Esophagus squamous epithelium (tissue), 5 donors: ENCODE data around the gene FAM53B. TPM values are rescaled to one million over a fixed set of nuclear protein-coding genes. Genes with fewer than 3 reads are reported as not detected.

Source experiments
- DNase-seq: peaks from one replicate; lab custom pipeline; 2025; lab: John Stamatoyannopoulos, UW
- H3K27ac ChIP-seq, 4 donors: fragments of 200-600 bp; sonication (generic); one replicate each; pipeline ENCODE4 v1.5.1; 2016 to 2019; ENCODE audit warnings: mild to moderate bottlenecking in 1 of 4
- H3K27me3 ChIP-seq, 4 donors: fragments of 200-600 bp; sonication (generic); 1 replicate in 3 of 4; 2 replicates in 1 of 4; pipeline versions ENCODE4 v1.5.1 to v1.6.0; 2017 to 2021; ENCODE audit warnings: antibody characterized with exemption in 1 of 4
- H3K36me3 ChIP-seq, 3 donors: fragments of 200-600 bp; sonication (generic); one replicate each; pipeline ENCODE4 v1.5.1; 2016 to 2019
- H3K4me1 ChIP-seq, 3 donors: fragments of 200-600 bp; sonication (generic); one replicate each; pipeline ENCODE4 v1.5.1; 2017 to 2019
- H3K4me3 ChIP-seq, 4 donors: fragments of 200-600 bp; sonication (generic); 1 replicate in 3 of 4; 2 replicates in 1 of 4; pipeline ENCODE4 v1.5.1; 2016 to 2019; ENCODE audit warnings: mild to moderate bottlenecking in 2 of 4, moderate library complexity in 1 of 4
- H3K9me3 ChIP-seq, 3 donors: fragments of 200-600 bp; sonication (generic); one replicate each; pipeline ENCODE4 v1.5.1; 2016 to 2019
- CTCF ChIP-seq, 6 experiments: fragments of 450-650 bp in 4 of 6; fragments of 200-600 bp in 2 of 6; sonication (generic) in 2 of 6; IDR thresholded peaks; one replicate each; pipeline ENCODE4 v1.5.1; 2016 to 2019; ENCODE audit warnings: antibody characterized with exemption in 6 of 6, mild to moderate bottlenecking in 4 of 6, moderate library complexity in 4 of 6
- POLR2A ChIP-seq, 4 donors: fragments of 450-650 bp; IDR thresholded peaks; one replicate each; pipeline ENCODE4 v1.6.1; 2017; ENCODE audit warnings: antibody characterized with exemption in 4 of 4, mild to moderate bottlenecking in 4 of 4, moderate library complexity in 3 of 4
- WGBS, 2 donors: methylation state at CpG; one replicate each; pipeline ENCODE4 v1.1.5; 2018; 5-methylcytosine and 5-hydroxymethylcytosine counted together
- intact Hi-C: fragments of 100-400 bp; cut with DNase I; formaldehyde crosslinking; loops from one replicate; pipeline ENCODE4 v1.15.0; 2022
- total RNA-seq, 4 donors: library from RNA; depleted of rRNA; stranded (reverse); fragments of >200 nt; gene quantifications; one replicate each; pipeline ENCODE4 v1.1.0, GENCODE V29; 2016
- donor health status: DM: yes; HTN: yes; CAD: no.

Gene FAM53B
- total RNA-seq, 4 donors from 2014 or later = 27.4 to 54.2 (median 31.5) TPM

GRCh38 chr10:124605001-124605370 is 139.2 kb downstream of the FAM53B start:
- H3K9me3 ChIP-seq = no peaks in the 10 kb centered on the region
- H3K4me3 ChIP-seq = no peak overlapping the region
- H3K27me3 ChIP-seq = no peaks in the 10 kb centered on the region
- WGBS, 2 donors = 40 to 69% methylated on average over 1 to 2 of the region's 8 CpGs
- TF ChIP-seq POLR2A (IDR thresholded peaks at IDR 0.05) (no peak), CTCF (IDR thresholded peaks at IDR 0.05) (no peak)
- H3K4me1 ChIP-seq = peaks cover 4 to 40% (median 4%) of the 10 kb centered on the region in 3 donors
- H3K36me3 ChIP-seq = peaks cover 0 to 5% (median 0%) of the 10 kb centered on the region in 3 donors
- no peak overlapping the region for H3K27ac ChIP-seq
- DNase-seq = no peak
- intact Hi-C loops = no loop called here

- no peaks in the 10 kb centered on the region for H3K36me3 ChIP-seq
- H3K9me3 ChIP-seq = no peaks in the 10 kb centered on the region
- H3K4me1 ChIP-seq = peaks cover 4 to 40% (median 4%) of the 10 kb centered on the region in 3 donors
- H3K27ac ChIP-seq = no peak overlapping the region
- intact Hi-C loops = no loop called here
- no peak for DNase-seq
- no peak overlapping the region for H3K4me3 ChIP-seq
- TF ChIP-seq POLR2A (IDR thresholded peaks at IDR 0.05) (no peak), CTCF (IDR thresholded peaks at IDR 0.05) (no peak)
- 45 to 70% methylated on average over 5 to 8 of the region's 22 CpGs for WGBS, 2 donors
- no peaks in the 10 kb centered on the region for H3K27me3 ChIP-seq
These were observed 139.8 kb downstream of the FAM53B start for GRCh38 chr10:124604214-124605000.

- Histone ChIP-seq H3K4me3 (no peak overlapping the region), H3K27ac (no peak overlapping the region), H3K36me3 (no peaks in the 10 kb centered on the region), H3K27me3 (no peaks in the 10 kb centered on the region), H3K9me3 (no peaks in the 10 kb centered on the region), H3K4me1 (peaks cover 4 to 34% (median 4%) of the 10 kb centered on the region in 3 donors)
- TF ChIP-seq CTCF (IDR thresholded peaks at IDR 0.05) (no peak), POLR2A (IDR thresholded peaks at IDR 0.05) (no peak)
- intact Hi-C loops = no loop called here
- WGBS, 2 donors = 27 to 62% methylated on average over 2 to 6 of the region's 18 CpGs
- no peak for DNase-seq
These were observed 140.6 kb downstream of the FAM53B start for GRCh38 chr10:124603376-124604213.

- Histone ChIP-seq H3K27me3 (no peaks in the 10 kb centered on the region), H3K27ac (no peak overlapping the region), H3K4me1 (peaks cover 4 to 30% (median 4%) of the 10 kb centered on the region in 3 donors), H3K9me3 (no peaks in the 10 kb centered on the region), H3K36me3 (no peaks in the 10 kb centered on the region), H3K4me3 (no peak overlapping the region)
- 62 to 100% methylated on average over 4 to 7 of the region's 12 CpGs for WGBS, 2 donors
- DNase-seq = no peak
- intact Hi-C loops = no loop called here
- no peak for TF ChIP-seq CTCF (IDR thresholded peaks at IDR 0.05)
- TF ChIP-seq POLR2A (IDR thresholded peaks at IDR 0.05) = no peak
These were observed 141.4 kb downstream of the FAM53B start for GRCh38 chr10:124602646-124603365.
